ENCODE data around the gene MORN1. TPM values are rescaled to one million over a fixed set of nuclear protein-coding genes. Genes with fewer than 3 reads are reported as not detected.

MORN1 gene
- total and polyA plus RNA-seq, 9 of the 15 experiments (the other 6 are each of a cell fraction or from before 2014, with no cell fraction given) = 0.24 to 9.3 (median 4.2) TPM

GRCh38 chr1:2374252-2375155 is 16.9 kb downstream of the MORN1 start (continued):
- TF ChIP-seq CHD7 (IDR thresholded peaks at IDR 0.05; ENCODE audit: low read depth, low read length) (no peak), MED1 (CRISPR knock-in tag; IDR thresholded peaks at IDR 0.05; ENCODE audit: borderline replicate concordance) (no peak), TAF15 (IDR thresholded peaks at IDR 0.05; ENCODE audit: low read depth, low read length) (no peak), SAFB2 (IDR thresholded peaks at IDR 0.05; ENCODE audit: borderline replicate concordance, low read depth, low read length, severe bottlenecking) (no peak), HOMEZ (CRISPR knock-in tag; IDR thresholded peaks at IDR 0.05) (no peak), ZNF175 (CRISPR knock-in tag; IDR thresholded peaks at IDR 0.05; ENCODE audit: low read depth) (no peak)

All from K562 (cell line).